BLaER1 (cell line): ENCODE data around the gene C16orf54.
"Not testable (repeated sequence)": the region's sequence is repeated elsewhere in the genome, so short reads cannot be mapped to it uniquely, and the experiment has no call there.

Source experiments
- H3K27ac ChIP-seq: shearing (Covaris generic); formaldehyde crosslinking; 2 replicates; pipeline ENCODE4 v1.8.1; 2022
- H3K27me3 ChIP-seq: shearing (Covaris generic); formaldehyde crosslinking; 2 replicates; pipeline ENCODE4 v1.8.1; 2022
- H3K36me3 ChIP-seq: shearing (Covaris generic); formaldehyde crosslinking; 2 replicates; pipeline ENCODE4 v1.8.1; 2022
- H3K4me1 ChIP-seq: shearing (Covaris generic); formaldehyde crosslinking; 2 replicates; pipeline ENCODE4 v1.8.1; 2022
- H3K4me2 ChIP-seq: shearing (Covaris generic); formaldehyde crosslinking; 2 replicates; pipeline ENCODE4 v1.8.1; 2022
- H3K4me3 ChIP-seq: shearing (Covaris generic); formaldehyde crosslinking; 2 replicates; pipeline ENCODE4 v1.8.1; 2022
- H3K9ac ChIP-seq: shearing (Covaris generic); formaldehyde crosslinking; 2 replicates; pipeline ENCODE4 v1.8.1; 2022
- H3K9me3 ChIP-seq: shearing (Covaris generic); formaldehyde crosslinking; 2 replicates; pipeline ENCODE4 v1.8.1; 2022
- H4K20me1 ChIP-seq: shearing (Covaris generic); formaldehyde crosslinking; 2 replicates; pipeline ENCODE4 v1.8.1; 2022
- Cebpa-rat ChIP-seq: shearing (Covaris generic); IDR thresholded peaks from 2 replicates; pipeline ENCODE4 v1.8.1; 2022

C16orf54 gene

GRCh38 chr16:29742683-29743275 is 3.0 kb downstream of the C16orf54 start:
- H4K20me1 ChIP-seq = no peaks in the 10 kb centered on the region
- no peak overlapping the region for H3K9ac ChIP-seq
- no peak overlapping the region for H3K4me3 ChIP-seq
- peaks cover 40% of the 10 kb centered on the region for H3K36me3 ChIP-seq
- H3K27ac ChIP-seq = no peak overlapping the region
- H3K9me3 ChIP-seq = peaks cover 7% of the 10 kb centered on the region
- peaks cover 91% of the 10 kb centered on the region for H3K4me1 ChIP-seq
- no peaks in the 10 kb centered on the region for H3K27me3 ChIP-seq
- TF ChIP-seq Cebpa-rat = no peak
- H3K4me2 ChIP-seq = peak overlapping the region; percentile 97; the same call in 1 of the 2 replicates

DNA sequence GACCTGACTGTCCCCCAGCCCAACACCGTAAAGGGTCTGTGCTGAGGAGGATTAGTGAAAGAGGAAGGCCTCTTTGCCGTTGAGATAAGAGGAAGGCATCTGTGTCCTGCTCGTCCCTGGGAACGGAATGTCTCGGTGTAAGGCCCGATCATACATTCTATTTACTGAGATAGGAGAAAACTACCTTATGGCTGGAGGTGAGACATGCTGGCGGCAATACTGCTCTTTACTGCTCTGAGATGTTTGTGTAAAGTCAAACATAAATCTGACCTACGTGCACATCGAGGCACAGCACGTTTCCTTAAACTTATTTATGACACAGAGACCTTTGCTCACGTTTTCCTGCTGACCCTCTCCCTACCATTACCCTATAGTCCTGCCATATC is 5.2 kb downstream of the C16orf54 start:
- not testable (repeated sequence) for H3K27ac ChIP-seq

DNA sequence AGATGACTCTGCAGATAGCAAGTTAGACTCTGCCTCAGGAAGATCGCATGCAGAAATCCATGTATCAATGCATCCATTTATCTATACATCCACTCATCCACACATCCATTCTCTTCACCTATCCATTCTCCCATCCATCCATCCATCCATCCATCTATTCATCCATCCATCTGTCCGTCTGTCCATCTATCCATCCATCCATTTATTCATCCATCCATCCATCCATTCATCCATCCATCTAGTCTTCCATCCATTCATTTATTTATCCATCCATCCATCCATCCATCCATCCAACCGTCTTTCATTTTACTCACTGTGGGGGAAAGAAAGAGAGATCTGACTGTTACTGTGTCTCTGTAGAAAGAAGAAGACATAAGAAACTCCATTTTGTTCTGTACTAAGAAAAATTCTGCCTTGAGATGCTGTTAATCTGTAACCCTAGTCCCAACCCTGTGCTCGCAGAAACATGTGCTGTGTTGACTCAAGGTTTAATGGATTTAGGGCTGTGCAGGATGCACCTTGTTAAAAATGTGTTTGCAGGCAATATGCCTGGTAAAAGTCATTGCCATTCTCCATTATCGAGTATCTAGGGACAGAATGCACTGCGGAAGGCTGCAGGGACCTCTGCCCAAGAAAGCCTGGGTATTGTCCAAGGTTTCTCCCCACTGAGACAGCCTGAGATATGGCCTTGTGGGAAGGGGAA is 5.7 kb downstream of the C16orf54 start:
- not testable (repeated sequence) for H4K20me1 ChIP-seq, H3K9ac ChIP-seq, H3K27ac ChIP-seq, H3K4me3 ChIP-seq, H3K27me3 ChIP-seq, H3K9me3 ChIP-seq
- Histone ChIP-seq H3K4me1 (peaks cover 94% of the 10 kb centered on the region), H3K36me3 (peaks cover 40% of the 10 kb centered on the region), H3K4me2 (peak overlapping the region; percentile 23; the same call in 1 of the 2 replicates)

More for the DNA sequence above, 5.2 kb downstream of the C16orf54 start:
- H3K4me2 ChIP-seq, H4K20me1 ChIP-seq, H3K4me3 ChIP-seq, H3K9ac ChIP-seq, H3K27me3 ChIP-seq, H3K9me3 ChIP-seq: not testable (repeated sequence)
- Histone ChIP-seq H3K4me1 (peaks cover 95% of the 10 kb centered on the region), H3K36me3 (peaks cover 40% of the 10 kb centered on the region)

DNA sequence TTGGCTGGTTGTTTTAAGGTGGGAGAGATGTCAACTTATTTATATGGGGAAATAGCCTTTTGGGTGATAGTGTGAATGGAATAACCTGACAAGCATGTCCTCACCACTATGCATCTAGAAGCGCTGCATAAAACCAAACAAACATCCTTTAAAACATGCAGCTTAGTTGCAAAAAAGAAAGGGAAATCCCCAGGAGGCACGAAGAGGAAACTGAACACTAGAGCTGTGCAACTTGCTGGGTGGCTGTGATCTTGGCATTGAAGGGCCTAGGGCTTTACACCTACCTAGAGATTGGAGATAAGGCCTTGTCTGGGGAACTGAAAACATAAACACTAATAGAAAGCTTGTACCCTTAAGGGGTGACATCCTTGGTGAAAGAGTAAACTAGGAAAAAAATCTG is 7.3 kb downstream of the C16orf54 start:
- TF ChIP-seq Cebpa-rat = no peak
- Histone ChIP-seq H3K9ac (peak overlapping the region; percentile 39; the same call in 1 of the 2 replicates), H3K4me2 (peak overlapping the region; percentile 65), H4K20me1 (no peaks in the 10 kb centered on the region), H3K4me3 (no peak overlapping the region), H3K4me1 (peaks cover 78% of the 10 kb centered on the region), H3K36me3 (peaks cover 28% of the 10 kb centered on the region), H3K27ac (peak overlapping the region; percentile 33; the same call in 1 of the 2 replicates), H3K27me3 (no peaks in the 10 kb centered on the region), H3K9me3 (peaks cover 7% of the 10 kb centered on the region)

DNA sequence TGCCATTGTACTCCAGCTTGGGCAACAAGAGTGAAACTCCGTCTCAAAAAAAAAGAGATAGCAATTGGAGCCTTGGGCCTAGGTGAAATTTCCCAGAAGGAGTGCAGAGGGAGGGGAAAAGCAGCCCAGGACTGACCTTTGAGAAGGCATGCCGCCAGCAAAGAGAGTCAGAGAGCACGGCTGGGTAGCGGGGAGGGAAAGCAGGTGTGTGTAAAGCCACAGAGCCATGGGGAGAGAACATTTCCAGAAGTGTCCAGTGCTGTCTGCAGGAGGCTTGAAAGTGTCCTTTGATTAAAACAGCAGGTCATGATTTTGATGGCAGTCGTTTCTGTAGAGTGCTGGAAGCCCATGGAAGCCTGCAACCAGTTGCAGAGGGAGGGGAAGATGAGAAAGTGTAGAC is 8.1 kb downstream of the C16orf54 start:
- no peaks in the 10 kb centered on the region for H4K20me1 ChIP-seq
- TF ChIP-seq Cebpa-rat = no peak
- peaks cover 70% of the 10 kb centered on the region for H3K4me1 ChIP-seq
- H3K4me3 ChIP-seq = no peak overlapping the region
- peak overlapping the region; percentile 33 for H3K27ac ChIP-seq
- no peak overlapping the region for H3K9ac ChIP-seq
- peaks cover 20% of the 10 kb centered on the region for H3K36me3 ChIP-seq
- H3K4me2 ChIP-seq = peak overlapping the region; percentile 65
- H3K27me3 ChIP-seq = no peaks in the 10 kb centered on the region
- H3K9me3 ChIP-seq = peaks cover 6% of the 10 kb centered on the region

DNA sequence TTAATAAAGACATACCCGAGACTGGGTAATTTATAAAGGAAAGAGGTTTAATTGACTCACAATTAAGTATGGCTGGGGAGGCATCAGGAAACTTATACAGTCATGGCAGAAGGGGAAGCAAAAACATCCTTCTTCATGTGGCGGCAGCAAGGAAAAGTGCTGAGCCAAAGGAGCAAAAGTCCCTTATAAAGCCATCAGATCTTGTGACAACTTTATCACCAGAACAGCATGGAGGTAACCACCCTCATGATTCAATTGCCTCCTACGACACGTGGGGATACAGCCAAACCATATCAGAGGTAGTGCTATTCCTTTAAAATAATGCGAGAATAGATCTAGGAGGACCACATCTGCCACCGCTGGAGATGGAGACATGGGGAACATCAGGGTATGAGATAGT is 9.0 kb downstream of the C16orf54 start:
- H3K4me1 ChIP-seq = peaks cover 69% of the 10 kb centered on the region
- peaks cover 10% of the 10 kb centered on the region for H3K36me3 ChIP-seq
- no peak overlapping the region for H3K9ac ChIP-seq
- H3K9me3 ChIP-seq = peaks cover 8% of the 10 kb centered on the region; the same call in 1 of the 2 replicates
- H3K4me3 ChIP-seq = no peak overlapping the region
- no peak for TF ChIP-seq Cebpa-rat
- peak overlapping the region; percentile 65; the same call in 1 of the 2 replicates for H3K4me2 ChIP-seq
- no peaks in the 10 kb centered on the region for H4K20me1 ChIP-seq
- H3K27ac ChIP-seq = no peak overlapping the region
- no peaks in the 10 kb centered on the region for H3K27me3 ChIP-seq

GRCh38 chr16:29736112-29736511 is 9.7 kb downstream of the C16orf54 start:
- H3K36me3 ChIP-seq = peaks cover 4% of the 10 kb centered on the region
- H3K27ac ChIP-seq = no peak overlapping the region
- H3K4me2 ChIP-seq = peak overlapping the region; percentile 65
- H3K4me1 ChIP-seq = peaks cover 69% of the 10 kb centered on the region
- H3K9me3 ChIP-seq = peaks cover 8% of the 10 kb centered on the region; the same call in 1 of the 2 replicates
- no peak for TF ChIP-seq Cebpa-rat
- H3K27me3 ChIP-seq = no peaks in the 10 kb centered on the region
- no peak overlapping the region for H3K4me3 ChIP-seq
- no peaks in the 10 kb centered on the region for H4K20me1 ChIP-seq
- no peak overlapping the region for H3K9ac ChIP-seq

- H3K36me3 ChIP-seq = no peaks in the 10 kb centered on the region
These were observed 11.0 kb downstream of the C16orf54 start for GRCh38 chr16:29734786-29735185.

DNA sequence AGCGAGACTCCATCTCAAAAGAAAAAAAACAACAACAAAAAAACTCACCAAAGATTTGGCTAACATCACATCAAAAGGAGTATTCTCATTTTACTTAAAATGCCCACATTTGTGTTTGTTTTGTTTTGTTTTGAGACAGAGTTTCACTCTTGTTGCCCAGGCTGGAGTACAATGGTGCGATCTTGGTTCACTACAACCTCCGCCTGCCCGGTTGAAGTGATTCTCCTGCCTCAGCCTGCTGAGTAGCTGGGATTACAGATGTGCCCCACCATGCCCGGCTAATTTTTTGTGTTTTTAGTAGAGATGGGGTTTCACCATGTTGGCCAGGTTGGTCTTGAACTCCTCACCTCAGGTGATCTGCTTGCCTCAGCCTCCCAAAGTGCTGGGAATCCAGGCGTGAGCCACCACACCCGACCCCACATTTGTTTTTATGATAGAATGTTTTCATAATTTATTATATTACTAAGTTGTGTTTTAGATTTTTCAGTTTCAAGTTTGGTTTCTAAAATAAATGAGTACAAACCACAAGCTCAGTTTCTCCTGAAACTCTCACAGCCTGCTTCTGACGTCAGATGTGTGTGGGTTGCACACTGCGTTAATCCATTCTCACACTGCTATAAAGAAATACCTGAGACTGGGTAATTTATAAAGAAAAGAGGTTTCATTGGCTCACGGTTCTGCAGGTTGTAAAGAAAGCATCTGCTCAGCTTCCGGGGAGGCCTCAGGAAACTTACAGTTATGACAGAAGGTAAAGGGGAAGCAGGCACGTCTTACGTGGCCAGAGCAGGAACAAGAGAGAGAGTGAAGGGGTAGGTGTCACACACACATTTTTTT is 13.8 kb downstream of the C16orf54 start:
- H3K4me1 ChIP-seq = peaks cover 71% of the 10 kb centered on the region
- not testable (repeated sequence) for H4K20me1 ChIP-seq, H3K27me3 ChIP-seq, H3K27ac ChIP-seq, H3K9ac ChIP-seq, H3K4me3 ChIP-seq, H3K36me3 ChIP-seq, H3K9me3 ChIP-seq
- peak overlapping the region; percentile 77 for H3K4me2 ChIP-seq

More at GRCh38 chr16:29734786-29735185, 11.0 kb downstream of the C16orf54 start:
- Histone ChIP-seq H3K4me3 (no peak overlapping the region), H3K27me3 (no peaks in the 10 kb centered on the region), H3K4me2 (no peak overlapping the region), H3K9ac (no peak overlapping the region), H3K9me3 (peaks cover 8% of the 10 kb centered on the region; the same call in 1 of the 2 replicates), H3K4me1 (peaks cover 71% of the 10 kb centered on the region), H4K20me1 (no peaks in the 10 kb centered on the region), H3K27ac (no peak overlapping the region)
- no peak for TF ChIP-seq Cebpa-rat

GRCh38 chr16:29730649-29731048 is 15.1 kb downstream of the C16orf54 start:
- H3K9ac ChIP-seq = no peak overlapping the region
- no peak for TF ChIP-seq Cebpa-rat
- H3K27ac ChIP-seq = peak overlapping the region; percentile 31; the same call in 1 of the 2 replicates
- H3K4me1 ChIP-seq = peaks cover 67% of the 10 kb centered on the region
- H3K36me3 ChIP-seq = no peaks in the 10 kb centered on the region
- H4K20me1 ChIP-seq = no peaks in the 10 kb centered on the region
- H3K4me3 ChIP-seq = no peak overlapping the region
- no peaks in the 10 kb centered on the region for H3K27me3 ChIP-seq
- H3K9me3 ChIP-seq = peaks cover 8% of the 10 kb centered on the region; the same call in 1 of the 2 replicates
- peak overlapping the region; percentile 77 for H3K4me2 ChIP-seq
